ENCODE results near the gene RIT2. TPM values are rescaled to one million over a fixed set of nuclear protein-coding genes. Genes with fewer than 3 reads are reported as not detected.

Gene RIT2
- total RNA-seq, 4 donors from 2014 or later, result not detected

GRCh38 chr18:42782929-42783328, 332.6 kb downstream of the RIT2 start:
- Histone ChIP-seq H3K27ac (no peak overlapping the region), H3K4me1 (no peaks in the 10 kb centered on the region), H3K4me3 (no peak overlapping the region), H3K36me3 (no peaks in the 10 kb centered on the region), H3K27me3 (no peaks in the 10 kb centered on the region), H3K9me3 (no peaks in the 10 kb centered on the region)
- TF ChIP-seq CTCF (IDR thresholded peaks at IDR 0.05) (no peak), POLR2A (IDR thresholded peaks at IDR 0.05) (no peak)
- DNase-seq, result no peak

- TF ChIP-seq CTCF (IDR thresholded peaks at IDR 0.05) (no peak), POLR2A (IDR thresholded peaks at IDR 0.05) (no peak)
- H3K4me3 ChIP-seq, result no peak overlapping the region
- no peak overlapping the region for H3K27ac ChIP-seq
- H3K36me3 ChIP-seq, result no peaks in the 10 kb centered on the region
- H3K9me3 ChIP-seq, result no peaks in the 10 kb centered on the region
- H3K27me3 ChIP-seq, result no peaks in the 10 kb centered on the region
- H3K4me1 ChIP-seq, result no peaks in the 10 kb centered on the region
- DNase-seq, result no peak
Observed at GRCh38 chr18:42781298-42781815, 334.1 kb downstream of the RIT2 start.

GRCh38 chr18:42780171-42780570, 335.3 kb downstream of the RIT2 start:
- Histone ChIP-seq H3K36me3 (no peaks in the 10 kb centered on the region), H3K9me3 (no peaks in the 10 kb centered on the region), H3K4me3 (no peak overlapping the region), H3K27me3 (no peaks in the 10 kb centered on the region), H3K27ac (no peak overlapping the region), H3K4me1 (no peaks in the 10 kb centered on the region)
- TF ChIP-seq CTCF (IDR thresholded peaks at IDR 0.05), result no peak
- TF ChIP-seq POLR2A (IDR thresholded peaks at IDR 0.05), result no peak
- no peak for DNase-seq

GRCh38 chr18:42778445-42779042, 336.9 kb downstream of the RIT2 start:
- TF ChIP-seq POLR2A (IDR thresholded peaks at IDR 0.05), result no peak
- TF ChIP-seq CTCF (IDR thresholded peaks at IDR 0.05), result no peak
- Histone ChIP-seq H3K4me1 (no peaks in the 10 kb centered on the region), H3K27me3 (no peaks in the 10 kb centered on the region), H3K9me3 (no peaks in the 10 kb centered on the region), H3K27ac (no peak overlapping the region), H3K4me3 (no peak overlapping the region), H3K36me3 (no peaks in the 10 kb centered on the region)
- DNase-seq, result no peak

- Histone ChIP-seq H3K9me3 (no peaks in the 10 kb centered on the region), H3K4me1 (no peaks in the 10 kb centered on the region), H3K27ac (no peak overlapping the region), H3K27me3 (no peaks in the 10 kb centered on the region), H3K36me3 (no peaks in the 10 kb centered on the region), H3K4me3 (no peak overlapping the region)
- TF ChIP-seq CTCF (IDR thresholded peaks at IDR 0.05) (no peak), POLR2A (IDR thresholded peaks at IDR 0.05) (no peak)
- no peak for DNase-seq
Observed at GRCh38 chr18:42778024-42778423, 337.5 kb downstream of the RIT2 start.

GRCh38 chr18:42773870-42774269, 341.6 kb downstream of the RIT2 start:
- no peaks in the 10 kb centered on the region for H3K27me3 ChIP-seq
- no peaks in the 10 kb centered on the region for H3K9me3 ChIP-seq
- no peak for DNase-seq
- TF ChIP-seq POLR2A (IDR thresholded peaks at IDR 0.05) (no peak), CTCF (IDR thresholded peaks at IDR 0.05) (no peak)
- H3K4me3 ChIP-seq, result no peak overlapping the region
- H3K27ac ChIP-seq, result no peak overlapping the region
- H3K4me1 ChIP-seq, result no peaks in the 10 kb centered on the region
- no peaks in the 10 kb centered on the region for H3K36me3 ChIP-seq

Data from Peyer's patch (tissue), 4 donors.